MM.1S (cell line): ENCODE results near the gene MISFA.

Source experiments
- DNase-seq: peaks from one replicate; pipeline ENCODE4 v3.0.0-alpha.2; 2015
- H2AFZ ChIP-seq: fragments of 300-600 bp; sonication (generic); 2 replicates; pipeline ENCODE4 v1.6.0; 2016; ENCODE audit warnings: antibody characterized with exemption, low read length
- H3F3A ChIP-seq: fragments of 300-600 bp; sonication (generic); 2 replicates; pipeline ENCODE4 v1.6.1; 2016; ENCODE audit warnings: mild to moderate bottlenecking, antibody characterized with exemption, low read length, moderate library complexity, mixed read lengths; ENCODE audit not compliant: insufficient read depth
- H3K27ac ChIP-seq: fragments of 300-600 bp; sonication (generic); 2 replicates; pipeline ENCODE4 v1.5.1; 2016; ENCODE audit warnings: mild to moderate bottlenecking, low read length
- H3K27me3 ChIP-seq: fragments of 300-600 bp; sonication (generic); replicated peaks from 2 replicates; pipeline ENCODE4 v1.6.0; 2016; ENCODE audit warnings: low read length; ENCODE audit not compliant: insufficient read depth
- H3K36me3 ChIP-seq: fragments of 300-600 bp; sonication (generic); replicated peaks from 2 replicates; pipeline ENCODE4 v1.6.1; 2016; ENCODE audit warnings: mild to moderate bottlenecking, low read length, mixed read lengths; ENCODE audit not compliant: insufficient read depth
- H3K4me1 ChIP-seq: fragments of 300-600 bp; sonication (generic); 2 replicates; pipeline ENCODE4 v1.6.1; 2016; ENCODE audit warnings: low read length, mixed read lengths
- H3K4me2 ChIP-seq: fragments of 300-600 bp; sonication (generic); 2 replicates; pipeline ENCODE4 v1.6.0; 2016; ENCODE audit warnings: low read depth, low read length
- H3K4me3 ChIP-seq: fragments of 300-600 bp; sonication (generic); 2 replicates; pipeline ENCODE4 v1.5.1; 2016; ENCODE audit warnings: low read length, mixed read lengths
- H3K79me2 ChIP-seq: fragments of 300-600 bp; sonication (generic); 2 replicates; pipeline ENCODE4 v1.6.1; 2016; ENCODE audit warnings: mixed run types, low read length, mixed read lengths
- H3K9ac ChIP-seq: fragments of 300-600 bp; sonication (generic); 2 replicates; pipeline ENCODE4 v1.6.1; 2016; ENCODE audit warnings: low read length, mixed read lengths
- H3K9me2 ChIP-seq: fragments of 300-600 bp; sonication (generic); replicated peaks from 2 replicates; pipeline ENCODE4 v1.6.1; 2016; ENCODE audit warnings: mild to moderate bottlenecking, low read length, mixed read lengths; ENCODE audit not compliant: insufficient read depth
- H3K9me3 ChIP-seq: fragments of 300-600 bp; sonication (generic); replicated peaks from 2 replicates; pipeline ENCODE4 v1.6.1; 2016; ENCODE audit warnings: mild to moderate bottlenecking, low read length, mixed read lengths; ENCODE audit not compliant: insufficient read depth
- H4K20me1 ChIP-seq: fragments of 300-600 bp; sonication (generic); 2 replicates; pipeline ENCODE4 v1.6.1; 2016; ENCODE audit warnings: mild to moderate bottlenecking, low read length, moderate library complexity, mixed read lengths; ENCODE audit not compliant: insufficient read depth
- EZH2 ChIP-seq: fragments of 300-600 bp; sonication (generic); optimal IDR thresholded peaks from 2 replicates; pipeline ENCODE3; 2017; ENCODE audit warnings: low read depth, mild to moderate bottlenecking, antibody characterized with exemption, low read length, mixed read lengths
- EZH2phosphoT487 ChIP-seq: fragments of 300-600 bp; sonication (generic); IDR thresholded peaks from 2 replicates; pipeline ENCODE4 v1.6.1; 2018; ENCODE audit warnings: antibody characterized with exemption, low read length
- TF ChIP-seq, protein P1 (sequence below): fragments of 300-600 bp; sonication (generic); IDR thresholded peaks from 2 replicates; pipeline ENCODE4 v1.5.1; 2016; ENCODE audit warnings: antibody characterized with exemption, low read length, mixed read lengths

Gene MISFA

GRCh38 chr11:18611196-18611595 lies 11.6 kb downstream of the MISFA start:
- Histone ChIP-seq H3K27me3 (no peaks in the 10 kb centered on the region), H3K9me2 (no peaks in the 10 kb centered on the region), H3K27ac (no peak overlapping the region), H3K9me3 (no peaks in the 10 kb centered on the region), H3F3A (no peaks in the 10 kb centered on the region), H3K4me2 (no peak overlapping the region), H3K9ac (no peak overlapping the region), H3K79me2 (peaks cover 5% of the 10 kb centered on the region; the same call in 1 of the 2 replicates), H3K36me3 (peaks cover 7% of the 10 kb centered on the region), H4K20me1 (no peaks in the 10 kb centered on the region), H3K4me1 (no peaks in the 10 kb centered on the region), H3K4me3 (no peak overlapping the region), H2AFZ (no peak overlapping the region)
- DNase-seq, result no peak
- TF ChIP-seq, protein P1, sequence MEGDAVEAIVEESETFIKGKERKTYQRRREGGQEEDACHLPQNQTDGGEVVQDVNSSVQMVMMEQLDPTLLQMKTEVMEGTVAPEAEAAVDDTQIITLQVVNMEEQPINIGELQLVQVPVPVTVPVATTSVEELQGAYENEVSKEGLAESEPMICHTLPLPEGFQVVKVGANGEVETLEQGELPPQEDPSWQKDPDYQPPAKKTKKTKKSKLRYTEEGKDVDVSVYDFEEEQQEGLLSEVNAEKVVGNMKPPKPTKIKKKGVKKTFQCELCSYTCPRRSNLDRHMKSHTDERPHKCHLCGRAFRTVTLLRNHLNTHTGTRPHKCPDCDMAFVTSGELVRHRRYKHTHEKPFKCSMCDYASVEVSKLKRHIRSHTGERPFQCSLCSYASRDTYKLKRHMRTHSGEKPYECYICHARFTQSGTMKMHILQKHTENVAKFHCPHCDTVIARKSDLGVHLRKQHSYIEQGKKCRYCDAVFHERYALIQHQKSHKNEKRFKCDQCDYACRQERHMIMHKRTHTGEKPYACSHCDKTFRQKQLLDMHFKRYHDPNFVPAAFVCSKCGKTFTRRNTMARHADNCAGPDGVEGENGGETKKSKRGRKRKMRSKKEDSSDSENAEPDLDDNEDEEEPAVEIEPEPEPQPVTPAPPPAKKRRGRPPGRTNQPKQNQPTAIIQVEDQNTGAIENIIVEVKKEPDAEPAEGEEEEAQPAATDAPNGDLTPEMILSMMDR, result no peak
- TF ChIP-seq EZH2 (no peak), EZH2phosphoT487 (no peak)

- no peak for DNase-seq
- Histone ChIP-seq H3K4me2 (no peak overlapping the region), H3K4me1 (no peaks in the 10 kb centered on the region), H3K79me2 (peaks cover 15% of the 10 kb centered on the region), H3K27ac (no peak overlapping the region), H4K20me1 (no peaks in the 10 kb centered on the region), H3K9me2 (no peaks in the 10 kb centered on the region), H3K36me3 (peaks cover 9% of the 10 kb centered on the region), H3K27me3 (no peaks in the 10 kb centered on the region), H3K9me3 (no peaks in the 10 kb centered on the region), H2AFZ (no peak overlapping the region), H3K4me3 (no peak overlapping the region), H3K9ac (no peak overlapping the region), H3F3A (no peaks in the 10 kb centered on the region)
- no peak for TF ChIP-seq EZH2
- no peak for TF ChIP-seq EZH2phosphoT487
Observed at GRCh38 chr11:18612394-18612793, 12.8 kb downstream of the MISFA start.

- Histone ChIP-seq H2AFZ (no peak overlapping the region), H3K4me3 (no peak overlapping the region), H3K36me3 (peaks cover 9% of the 10 kb centered on the region), H3F3A (no peaks in the 10 kb centered on the region; the same call in 1 of the 2 replicates), H3K27me3 (no peaks in the 10 kb centered on the region), H3K9ac (no peak overlapping the region), H3K9me3 (no peaks in the 10 kb centered on the region), H3K79me2 (peaks cover 37% of the 10 kb centered on the region), H3K27ac (no peak overlapping the region), H3K9me2 (no peaks in the 10 kb centered on the region), H3K4me2 (no peak overlapping the region), H4K20me1 (peaks cover 11% of the 10 kb centered on the region; the same call in 1 of the 2 replicates), H3K4me1 (0 out of 2 replicates have a peak, but pooled peaks cover 9% of the 10 kb centered on the region)
- DNase-seq, result no peak
- TF ChIP-seq EZH2phosphoT487 (no peak), EZH2 (no peak)
- TF ChIP-seq, protein P1, result no peak
Observed at GRCh38 chr11:18614667-18615066, 15.1 kb downstream of the MISFA start.

DNA sequence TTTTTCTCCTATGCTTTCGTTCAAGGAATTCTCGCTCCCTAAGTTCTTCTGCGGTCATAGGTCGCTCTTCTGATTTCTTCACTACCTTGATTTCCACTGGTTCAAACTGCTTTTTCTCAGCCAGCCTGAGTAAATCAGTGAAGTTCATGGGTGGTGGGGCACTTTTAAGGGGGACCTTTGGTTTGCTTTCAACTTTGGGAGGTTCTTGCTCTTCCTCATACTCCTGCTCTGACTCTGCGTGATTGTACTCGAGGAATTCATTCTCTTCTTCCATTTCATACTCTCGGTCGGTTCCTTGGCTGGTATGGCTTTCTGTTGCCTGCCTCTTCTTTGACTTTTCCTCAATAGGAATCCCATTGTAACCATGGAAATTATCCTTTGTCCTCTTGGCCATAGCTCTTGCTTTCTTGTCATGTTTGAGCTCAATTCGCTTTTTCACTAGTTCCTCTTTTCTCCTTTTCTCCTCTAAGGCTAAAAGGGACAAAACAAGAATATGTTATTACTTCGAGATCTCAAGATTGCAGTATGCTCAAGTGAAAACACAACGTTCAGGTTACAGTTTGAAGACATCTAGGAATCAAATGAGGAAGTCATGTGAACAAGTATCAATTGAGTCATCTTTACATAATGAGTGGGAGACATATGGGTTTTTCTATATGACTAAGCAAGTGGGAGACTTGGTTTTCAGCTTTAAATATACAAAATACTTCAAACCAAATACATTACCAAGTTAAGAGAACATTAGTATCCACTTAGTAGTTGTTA lies 16.2 kb downstream of the MISFA start:
- Histone ChIP-seq H3K9me2 (no peaks in the 10 kb centered on the region), H3K36me3 (peaks cover 9% of the 10 kb centered on the region), H3K27ac (no peak overlapping the region), H2AFZ (no peak overlapping the region), H3K79me2 (peaks cover 46% of the 10 kb centered on the region), H3K9ac (no peak overlapping the region), H3K4me2 (no peak overlapping the region), H3F3A (no peaks in the 10 kb centered on the region; the same call in 1 of the 2 replicates), H3K9me3 (no peaks in the 10 kb centered on the region), H3K4me3 (no peak overlapping the region), H3K4me1 (0 out of 2 replicates have a peak, but pooled peaks cover 9% of the 10 kb centered on the region), H3K27me3 (no peaks in the 10 kb centered on the region), H4K20me1 (peaks cover 11% of the 10 kb centered on the region; the same call in 1 of the 2 replicates)
- DNase-seq, result no peak
- TF ChIP-seq, protein P1, result no peak
